ENCODE data around the gene SEC11A.
A peak's percentile ranks its signal among the peaks of the same experiment; 100 is the strongest.

DNA sequence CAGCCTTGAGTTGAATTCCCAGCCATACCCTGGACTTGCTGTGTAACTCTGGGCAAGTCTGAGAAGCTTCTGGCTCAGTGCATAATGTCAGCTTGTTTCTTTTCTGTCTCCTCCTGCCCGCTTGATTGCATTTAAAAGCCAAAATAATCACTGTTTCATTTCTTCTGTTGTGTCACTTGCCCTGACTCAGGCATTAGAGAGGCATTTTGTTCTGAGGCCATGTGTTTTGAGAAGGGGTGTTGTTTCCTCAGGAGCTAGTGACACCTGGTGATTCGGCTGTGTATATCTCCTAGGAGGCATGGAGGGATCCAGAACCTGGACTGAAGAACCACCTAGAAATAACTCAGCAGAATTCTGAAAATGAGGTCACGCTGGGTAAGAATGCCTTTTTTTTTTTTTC lies 77.8 kb downstream of the SEC11A start:
- peak; percentile 80 to 82 for TF ChIP-seq RAD21 (IDR thresholded peaks at IDR 0.05)
- TF ChIP-seq, protein P1, sequence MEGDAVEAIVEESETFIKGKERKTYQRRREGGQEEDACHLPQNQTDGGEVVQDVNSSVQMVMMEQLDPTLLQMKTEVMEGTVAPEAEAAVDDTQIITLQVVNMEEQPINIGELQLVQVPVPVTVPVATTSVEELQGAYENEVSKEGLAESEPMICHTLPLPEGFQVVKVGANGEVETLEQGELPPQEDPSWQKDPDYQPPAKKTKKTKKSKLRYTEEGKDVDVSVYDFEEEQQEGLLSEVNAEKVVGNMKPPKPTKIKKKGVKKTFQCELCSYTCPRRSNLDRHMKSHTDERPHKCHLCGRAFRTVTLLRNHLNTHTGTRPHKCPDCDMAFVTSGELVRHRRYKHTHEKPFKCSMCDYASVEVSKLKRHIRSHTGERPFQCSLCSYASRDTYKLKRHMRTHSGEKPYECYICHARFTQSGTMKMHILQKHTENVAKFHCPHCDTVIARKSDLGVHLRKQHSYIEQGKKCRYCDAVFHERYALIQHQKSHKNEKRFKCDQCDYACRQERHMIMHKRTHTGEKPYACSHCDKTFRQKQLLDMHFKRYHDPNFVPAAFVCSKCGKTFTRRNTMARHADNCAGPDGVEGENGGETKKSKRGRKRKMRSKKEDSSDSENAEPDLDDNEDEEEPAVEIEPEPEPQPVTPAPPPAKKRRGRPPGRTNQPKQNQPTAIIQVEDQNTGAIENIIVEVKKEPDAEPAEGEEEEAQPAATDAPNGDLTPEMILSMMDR (IDR thresholded peaks at IDR 0.05; ENCODE audit: low read depth, low read length, missing input control), result peak; percentile 41
- TF ChIP-seq TAF1 (conservative IDR thresholded peaks at IDR 0.05), result no peak
- TF ChIP-seq, protein P2, sequence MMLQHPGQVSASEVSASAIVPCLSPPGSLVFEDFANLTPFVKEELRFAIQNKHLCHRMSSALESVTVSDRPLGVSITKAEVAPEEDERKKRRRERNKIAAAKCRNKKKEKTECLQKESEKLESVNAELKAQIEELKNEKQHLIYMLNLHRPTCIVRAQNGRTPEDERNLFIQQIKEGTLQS (IDR thresholded peaks at IDR 0.05), result no peak
- TF ChIP-seq GABPA (IDR thresholded peaks at IDR 0.05 in 1 of 2, conservative IDR thresholded peaks at IDR 0.05 in 1 of 2), result no peak
- TF ChIP-seq YY1 (IDR thresholded peaks at IDR 0.05), result no peak
- TF ChIP-seq, protein P3, sequence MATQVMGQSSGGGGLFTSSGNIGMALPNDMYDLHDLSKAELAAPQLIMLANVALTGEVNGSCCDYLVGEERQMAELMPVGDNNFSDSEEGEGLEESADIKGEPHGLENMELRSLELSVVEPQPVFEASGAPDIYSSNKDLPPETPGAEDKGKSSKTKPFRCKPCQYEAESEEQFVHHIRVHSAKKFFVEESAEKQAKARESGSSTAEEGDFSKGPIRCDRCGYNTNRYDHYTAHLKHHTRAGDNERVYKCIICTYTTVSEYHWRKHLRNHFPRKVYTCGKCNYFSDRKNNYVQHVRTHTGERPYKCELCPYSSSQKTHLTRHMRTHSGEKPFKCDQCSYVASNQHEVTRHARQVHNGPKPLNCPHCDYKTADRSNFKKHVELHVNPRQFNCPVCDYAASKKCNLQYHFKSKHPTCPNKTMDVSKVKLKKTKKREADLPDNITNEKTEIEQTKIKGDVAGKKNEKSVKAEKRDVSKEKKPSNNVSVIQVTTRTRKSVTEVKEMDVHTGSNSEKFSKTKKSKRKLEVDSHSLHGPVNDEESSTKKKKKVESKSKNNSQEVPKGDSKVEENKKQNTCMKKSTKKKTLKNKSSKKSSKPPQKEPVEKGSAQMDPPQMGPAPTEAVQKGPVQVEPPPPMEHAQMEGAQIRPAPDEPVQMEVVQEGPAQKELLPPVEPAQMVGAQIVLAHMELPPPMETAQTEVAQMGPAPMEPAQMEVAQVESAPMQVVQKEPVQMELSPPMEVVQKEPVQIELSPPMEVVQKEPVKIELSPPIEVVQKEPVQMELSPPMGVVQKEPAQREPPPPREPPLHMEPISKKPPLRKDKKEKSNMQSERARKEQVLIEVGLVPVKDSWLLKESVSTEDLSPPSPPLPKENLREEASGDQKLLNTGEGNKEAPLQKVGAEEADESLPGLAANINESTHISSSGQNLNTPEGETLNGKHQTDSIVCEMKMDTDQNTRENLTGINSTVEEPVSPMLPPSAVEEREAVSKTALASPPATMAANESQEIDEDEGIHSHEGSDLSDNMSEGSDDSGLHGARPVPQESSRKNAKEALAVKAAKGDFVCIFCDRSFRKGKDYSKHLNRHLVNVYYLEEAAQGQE (IDR thresholded peaks at IDR 0.05), result no peak
- TF ChIP-seq SP1 (IDR thresholded peaks at IDR 0.05), result no peak
- TF ChIP-seq EGR1 (IDR thresholded peaks at IDR 0.05; ENCODE audit: low read depth in 2 of 2), result no peak
- TF ChIP-seq NR2F2 (IDR thresholded peaks at IDR 0.05), result no peak
- TF ChIP-seq, protein P4, sequence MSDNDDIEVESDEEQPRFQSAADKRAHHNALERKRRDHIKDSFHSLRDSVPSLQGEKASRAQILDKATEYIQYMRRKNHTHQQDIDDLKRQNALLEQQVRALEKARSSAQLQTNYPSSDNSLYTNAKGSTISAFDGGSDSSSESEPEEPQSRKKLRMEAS (IDR thresholded peaks at IDR 0.05), result peak; percentile 33
- TF ChIP-seq HNF4A (conservative IDR thresholded peaks at IDR 0.05), result no peak
- no peak for TF ChIP-seq JUND (IDR thresholded peaks at IDR 0.05)

All from liver (tissue), 3 donors.